Stimulated activated CD4-positive, alpha-beta T cell treated with anti-CD3 and anti-CD28 coated beads, Interleukin-4, amount 100 ng/mL, for 1 hour (primary cell): ENCODE data around the gene SLC35G6.
A peak's percentile ranks its signal among the peaks of the same experiment; 100 is the strongest.
"Not testable (repeated sequence)": the region's sequence is repeated elsewhere in the genome, so short reads cannot be mapped to it uniquely, and the experiment has no call there.

Experiments used
- DNase-seq: peaks from one replicate; pipeline ENCODE4 v3.0.0-alpha.2; 2020

Gene SLC35G6

DNA sequence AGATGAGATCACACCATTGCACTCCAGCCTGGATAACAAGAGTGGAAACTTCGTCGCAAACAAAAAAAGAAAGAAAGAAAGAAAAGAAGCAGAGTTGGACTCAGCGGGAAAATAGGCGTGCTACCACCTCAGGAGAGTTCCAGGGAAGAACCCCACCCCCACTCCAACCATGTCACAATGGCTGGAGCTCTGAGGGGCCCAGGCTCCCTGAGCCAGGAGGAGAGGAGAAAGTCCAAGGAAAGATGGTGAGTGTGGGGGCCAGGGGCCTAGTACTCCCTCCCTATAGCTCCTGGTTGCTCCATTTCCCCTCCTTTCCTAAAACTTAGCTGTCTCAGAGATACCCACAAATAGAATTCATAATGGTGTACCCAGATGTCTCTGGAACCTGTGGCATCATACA is at the start of gene SLC35G6:
Gene SLC35G6 (plus strand): TSS at position 172 of the 400 bp plus-strand sequence. CDS start 71 bp downstream, at position 243.
- DNase-seq, result not testable (repeated sequence)

DNA sequence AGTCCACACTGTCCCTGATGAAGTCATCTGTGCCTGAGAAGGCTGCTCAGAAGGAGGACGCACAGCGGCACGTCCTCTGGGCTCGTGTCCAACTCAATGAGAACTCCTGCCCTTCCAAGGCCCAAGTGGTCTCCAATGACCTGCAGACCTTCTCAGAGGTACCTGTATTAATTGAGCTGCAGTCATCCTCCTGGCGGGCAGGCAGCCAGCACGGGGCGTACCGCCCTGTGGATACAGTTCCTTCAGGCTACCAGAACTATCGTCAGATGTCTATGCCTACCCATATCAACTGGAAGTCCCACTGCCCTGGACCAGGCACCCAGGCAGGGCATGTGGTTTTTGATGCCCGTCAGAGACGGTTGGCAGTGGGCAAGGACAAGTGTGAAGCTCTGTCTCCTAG is 49.0 kb upstream of the SLC35G6 start:
- DNase-seq, result no peak

DNA sequence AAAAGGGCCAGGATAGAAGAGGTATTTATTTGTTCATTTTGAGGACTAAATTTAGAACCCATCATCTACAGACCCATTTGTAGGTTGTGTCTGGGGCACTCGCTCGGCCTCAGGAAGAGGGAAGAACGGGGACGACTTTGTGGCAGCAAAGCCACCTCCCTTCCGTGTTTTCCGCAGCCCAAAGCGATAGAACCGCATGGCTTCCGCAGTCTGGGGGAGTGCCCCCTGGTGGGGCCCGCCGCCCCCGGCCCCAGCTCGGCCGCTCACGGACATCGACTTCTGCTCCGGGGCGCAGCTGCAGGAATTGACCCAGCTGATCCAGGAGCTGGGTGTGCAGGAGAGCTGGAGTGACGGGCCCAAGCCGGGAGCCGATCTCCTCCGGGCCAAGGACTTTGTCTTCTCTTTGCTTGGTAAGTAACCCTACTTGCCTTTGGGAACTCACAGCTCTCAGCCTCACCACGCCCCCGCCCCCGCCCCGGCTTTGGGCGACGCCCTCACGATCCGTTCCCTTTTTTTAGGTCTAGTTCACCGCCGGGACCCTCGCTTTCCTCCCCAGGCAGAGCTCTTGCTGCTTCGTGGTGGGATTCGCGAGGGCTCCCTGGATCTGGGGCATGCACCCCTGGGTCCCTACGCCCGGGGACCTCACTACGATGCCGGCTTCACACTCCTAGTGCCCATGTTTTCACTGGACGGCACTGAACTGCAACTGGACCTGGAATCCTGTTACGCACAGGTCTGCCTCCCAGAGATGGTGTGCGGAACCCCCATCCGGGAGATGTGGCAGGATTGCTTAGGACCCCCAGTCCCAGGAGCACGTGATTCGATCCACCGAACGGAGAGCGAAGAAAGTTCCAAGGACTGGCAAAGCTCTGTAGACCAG is 45.3 kb upstream of the SLC35G6 start:
- peak; percentile 57 for DNase-seq

DNA sequence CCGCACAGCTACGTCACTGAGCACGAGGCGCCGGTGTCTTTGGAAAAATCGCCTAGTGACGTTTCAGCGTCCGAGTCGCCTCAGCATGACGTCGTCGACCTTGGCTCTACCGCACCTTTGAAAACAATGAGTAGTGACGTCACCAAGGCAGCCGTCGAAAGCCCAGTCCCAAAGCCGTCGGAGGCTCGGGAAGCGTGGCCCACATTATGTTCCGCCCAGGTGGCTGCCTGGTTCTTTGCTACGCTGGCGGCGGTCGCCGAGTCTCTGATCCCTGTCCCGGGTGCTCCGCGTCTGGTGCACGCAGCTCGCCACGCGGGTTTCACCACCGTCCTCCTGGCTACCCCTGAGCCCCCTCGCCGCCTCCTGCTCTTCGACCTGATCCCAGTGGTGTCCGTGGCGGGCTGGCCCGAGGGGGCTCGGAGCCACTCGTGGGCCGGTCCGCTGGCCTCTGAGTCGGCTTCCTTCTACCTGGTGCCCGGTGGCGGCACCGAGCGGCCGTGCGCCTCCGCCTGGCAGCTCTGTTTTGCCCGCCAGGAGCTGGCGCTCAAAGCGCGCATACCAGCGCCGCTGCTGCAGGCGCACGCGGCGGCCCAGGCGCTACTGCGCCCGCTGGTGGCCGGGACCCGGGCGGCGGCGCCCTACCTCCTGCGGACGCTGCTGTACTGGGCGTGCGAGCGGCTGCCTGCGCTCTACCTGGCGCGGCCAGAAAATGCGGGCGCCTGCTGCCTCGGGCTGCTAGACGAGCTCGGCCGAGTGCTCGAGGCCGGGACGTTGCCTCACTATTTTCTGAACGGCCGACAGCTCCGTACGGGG is 44.5 kb upstream of the SLC35G6 start:
- DNase-seq, result peak; percentile 83

DNA sequence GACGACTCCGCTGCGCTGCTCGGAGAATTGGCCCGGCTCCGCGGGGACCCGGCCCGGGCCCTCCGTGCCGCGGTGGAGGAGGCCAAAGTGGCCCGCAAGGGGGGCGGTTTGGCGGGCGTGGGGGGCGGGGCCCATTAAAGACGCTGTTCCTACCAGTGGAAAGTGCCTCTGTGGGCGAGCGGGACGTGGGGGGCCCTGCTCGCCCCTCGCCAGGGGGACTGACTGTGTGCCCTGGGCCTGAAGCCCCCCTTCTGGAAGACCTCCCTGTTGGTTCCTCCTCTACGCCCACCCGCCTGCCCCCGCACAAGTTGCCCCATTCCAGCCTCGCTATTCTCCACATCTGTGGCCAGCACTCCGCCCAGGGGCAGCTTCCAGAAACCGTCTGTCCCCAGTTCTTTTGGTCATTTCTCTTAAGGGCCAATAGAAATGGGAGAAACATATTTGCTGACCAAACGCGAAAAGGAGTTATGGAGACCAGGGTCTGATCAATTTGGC is 43.8 kb upstream of the SLC35G6 start:
- no peak for DNase-seq

DNA sequence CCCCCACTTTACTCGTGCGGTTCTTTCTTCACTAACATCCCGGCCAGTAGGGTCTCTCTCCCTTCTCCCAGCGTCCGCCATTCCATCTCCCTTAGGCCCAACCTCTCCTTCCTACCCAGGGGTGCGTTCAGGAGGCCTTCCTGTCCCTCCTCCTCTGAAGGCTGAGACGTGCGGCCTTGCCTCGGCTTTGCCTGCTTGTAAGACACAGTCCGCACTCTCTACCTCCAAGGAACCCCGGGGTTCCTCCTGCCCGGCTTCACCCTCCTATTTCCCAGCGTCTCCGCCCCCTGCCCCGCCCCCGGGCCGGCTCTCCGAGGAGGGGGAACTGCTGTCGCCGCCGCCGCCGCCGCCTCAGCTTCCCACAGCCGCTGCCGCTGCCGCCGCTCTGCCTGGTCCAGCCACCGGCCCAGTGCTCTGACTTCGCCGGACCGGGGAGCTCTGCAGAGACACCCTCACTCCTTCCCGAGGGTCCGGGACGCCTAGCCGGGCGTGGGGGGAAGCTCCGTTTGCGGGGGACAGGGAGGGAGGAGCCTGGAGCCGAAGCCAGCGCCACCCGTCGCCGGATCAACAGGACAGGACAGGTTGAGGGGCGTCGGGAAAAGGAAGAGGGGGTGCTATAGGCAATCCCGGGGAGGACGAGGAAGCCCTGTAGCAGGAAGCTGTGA is 43.2 kb upstream of the SLC35G6 start:
- DNase-seq, result peak; percentile 73

DNA sequence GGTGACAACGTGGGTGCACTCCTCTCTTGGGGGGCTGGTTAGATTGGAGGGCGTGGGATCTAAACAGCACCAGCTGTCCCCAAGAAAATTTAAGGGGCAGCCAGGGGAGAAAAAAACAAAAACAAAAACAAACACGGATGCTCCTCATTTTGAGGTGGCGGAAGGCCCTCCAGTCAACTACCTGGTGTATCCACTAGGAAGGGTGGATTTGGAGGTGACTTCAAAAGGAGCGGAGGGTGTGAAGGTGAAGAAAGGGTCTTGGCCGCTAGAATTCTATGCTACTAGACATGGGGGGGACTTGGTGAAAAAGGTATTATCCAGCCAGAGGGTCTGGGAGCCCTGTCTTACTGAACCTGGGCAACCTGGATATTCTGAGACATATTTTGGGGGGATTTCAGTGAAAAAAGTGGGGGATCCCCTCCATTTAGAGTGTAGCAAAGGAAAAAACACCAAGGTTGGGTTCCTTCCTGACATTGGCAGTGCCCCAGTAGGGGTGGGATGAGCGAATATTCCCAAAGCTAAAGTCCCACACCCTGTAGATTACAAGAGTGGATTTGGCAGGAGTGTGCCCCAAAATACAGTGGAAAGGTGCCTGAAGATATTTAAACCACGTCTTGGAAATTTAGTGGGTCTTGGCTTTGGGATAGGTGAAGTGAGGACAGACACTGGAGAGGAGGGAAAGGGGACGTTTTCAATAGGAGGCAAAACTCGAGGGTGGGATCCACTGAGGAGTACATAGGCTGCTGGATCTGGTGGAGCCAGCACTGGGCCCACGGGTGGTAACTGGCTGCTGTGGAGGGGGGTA is 42.4 kb upstream of the SLC35G6 start:
- DNase-seq, result no peak

DNA sequence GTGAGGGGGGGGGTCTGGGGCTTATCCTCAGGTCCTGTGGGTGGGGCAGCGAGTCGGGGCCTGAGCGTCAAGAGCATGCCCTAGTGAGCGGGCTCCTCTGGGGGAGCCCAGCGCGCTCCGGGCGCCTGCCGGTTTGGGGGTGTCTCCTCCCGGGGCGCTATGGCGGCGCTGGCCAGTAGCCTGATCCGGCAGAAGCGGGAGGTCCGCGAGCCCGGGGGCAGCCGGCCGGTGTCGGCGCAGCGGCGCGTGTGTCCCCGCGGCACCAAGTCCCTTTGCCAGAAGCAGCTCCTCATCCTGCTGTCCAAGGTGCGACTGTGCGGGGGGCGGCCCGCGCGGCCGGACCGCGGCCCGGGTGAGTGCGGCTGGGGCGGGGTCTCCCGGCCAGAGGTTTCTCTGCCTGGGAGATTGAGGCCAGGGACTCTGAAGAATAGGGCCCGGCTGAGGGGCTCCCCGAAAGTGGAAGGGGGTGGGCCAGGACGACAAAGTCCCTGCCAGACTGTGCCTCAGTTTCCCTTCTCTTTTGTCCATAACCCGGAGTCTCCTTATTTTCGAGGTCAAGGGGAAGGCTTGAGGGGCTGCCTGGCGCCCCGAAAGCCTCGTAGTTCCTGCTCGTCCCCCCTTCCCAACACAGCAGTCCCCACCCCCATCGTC is 41.7 kb upstream of the SLC35G6 start, which contains the start of gene FGF11:
Gene FGF11 (plus strand): TSS at position 51 of the 651 bp plus-strand sequence. CDS start 109 bp downstream, at position 160.
- no peak for DNase-seq

DNA sequence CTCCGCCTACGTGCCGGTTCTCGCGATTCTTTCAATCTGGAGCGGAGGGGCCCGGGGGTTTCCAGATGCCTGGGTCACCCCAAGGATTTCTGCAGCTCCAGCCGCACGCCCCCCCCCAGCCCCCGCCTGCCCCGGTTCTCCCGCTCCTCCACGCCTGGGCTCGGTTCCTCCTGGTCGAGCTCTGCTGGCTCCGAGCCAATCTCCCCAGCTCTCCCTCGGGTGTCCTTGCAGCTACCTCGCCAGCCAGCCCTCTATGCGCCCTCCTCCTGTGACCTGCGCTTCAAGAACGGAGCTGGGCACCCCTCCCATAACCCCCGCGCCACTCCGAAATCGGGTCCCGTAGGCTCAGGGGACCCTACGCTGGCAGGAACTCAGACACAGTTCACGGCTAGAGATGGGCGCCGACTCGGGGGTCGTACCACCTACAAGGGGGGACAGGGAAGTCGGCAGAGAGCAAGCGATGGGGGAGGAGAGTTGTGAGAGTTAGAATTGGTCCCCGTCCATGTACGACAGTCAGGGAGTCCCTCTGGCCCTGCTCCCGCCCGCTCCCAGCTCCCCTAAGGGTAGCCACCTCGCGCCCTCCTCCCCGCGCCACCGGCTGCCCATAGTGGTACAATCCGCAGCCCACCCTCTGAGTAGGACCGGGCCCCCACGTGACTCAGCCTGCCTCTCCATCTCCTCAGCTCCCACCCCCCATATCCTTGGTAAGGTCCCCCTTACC is 41.0 kb upstream of the SLC35G6 start:
- DNase-seq, result peak; percentile 32

DNA sequence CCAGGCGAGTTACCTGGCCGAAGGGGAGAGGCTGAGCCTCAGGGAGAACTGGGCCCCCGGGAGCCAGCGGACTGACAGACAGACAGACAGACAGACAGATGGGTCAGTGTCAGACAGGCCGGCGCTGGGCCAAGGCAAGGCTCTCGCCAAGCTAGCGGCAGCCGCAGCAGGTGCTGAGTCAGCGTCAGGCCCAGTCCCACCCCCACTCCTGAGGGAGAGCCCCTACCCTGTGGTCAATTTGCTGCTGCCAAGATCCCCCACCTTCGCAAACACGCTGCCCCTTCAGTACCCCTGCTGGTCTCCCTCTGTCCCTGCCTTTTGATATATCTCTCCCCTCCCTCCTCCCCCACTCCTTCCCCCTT is 40.4 kb upstream of the SLC35G6 start:
- no peak for DNase-seq

DNA sequence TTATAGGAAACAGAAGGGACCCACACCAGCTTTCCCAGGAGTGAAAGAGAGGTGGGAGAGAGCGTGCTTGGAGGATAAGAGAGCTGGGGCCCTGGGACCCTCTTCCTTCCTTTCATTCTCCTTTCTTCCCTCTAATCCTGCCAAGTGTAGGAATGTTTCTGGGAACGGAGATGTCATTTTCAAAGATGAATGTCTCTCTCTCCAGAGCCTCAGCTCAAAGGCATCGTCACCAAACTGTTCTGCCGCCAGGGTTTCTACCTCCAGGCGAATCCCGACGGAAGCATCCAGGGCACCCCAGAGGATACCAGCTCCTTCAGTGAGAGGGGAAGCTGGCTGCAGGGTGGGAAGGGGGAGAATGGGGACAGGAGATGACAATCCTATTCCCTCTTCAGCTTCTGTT is 40.0 kb upstream of the SLC35G6 start:
- DNase-seq, result no peak

DNA sequence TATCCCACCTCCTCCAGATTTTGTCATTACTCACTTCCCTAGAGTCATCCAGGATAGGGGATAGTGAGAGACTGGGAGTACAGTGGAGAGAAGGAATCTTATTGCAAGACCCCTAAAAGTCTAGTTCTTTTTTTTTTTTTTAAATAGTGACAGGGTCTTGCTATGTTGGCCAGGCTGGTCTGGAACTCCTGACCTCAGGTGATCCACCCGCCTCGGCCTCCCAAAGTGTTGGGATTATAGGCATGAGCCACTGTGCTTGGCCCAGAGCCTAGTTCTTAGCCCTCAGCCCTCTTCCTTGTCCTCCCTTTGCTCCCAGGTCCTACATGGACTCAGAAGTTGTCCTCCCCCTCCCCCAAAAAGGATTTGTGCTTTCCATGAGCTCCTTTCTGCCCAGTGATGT is 39.1 kb upstream of the SLC35G6 start:
- no peak for DNase-seq

DNA sequence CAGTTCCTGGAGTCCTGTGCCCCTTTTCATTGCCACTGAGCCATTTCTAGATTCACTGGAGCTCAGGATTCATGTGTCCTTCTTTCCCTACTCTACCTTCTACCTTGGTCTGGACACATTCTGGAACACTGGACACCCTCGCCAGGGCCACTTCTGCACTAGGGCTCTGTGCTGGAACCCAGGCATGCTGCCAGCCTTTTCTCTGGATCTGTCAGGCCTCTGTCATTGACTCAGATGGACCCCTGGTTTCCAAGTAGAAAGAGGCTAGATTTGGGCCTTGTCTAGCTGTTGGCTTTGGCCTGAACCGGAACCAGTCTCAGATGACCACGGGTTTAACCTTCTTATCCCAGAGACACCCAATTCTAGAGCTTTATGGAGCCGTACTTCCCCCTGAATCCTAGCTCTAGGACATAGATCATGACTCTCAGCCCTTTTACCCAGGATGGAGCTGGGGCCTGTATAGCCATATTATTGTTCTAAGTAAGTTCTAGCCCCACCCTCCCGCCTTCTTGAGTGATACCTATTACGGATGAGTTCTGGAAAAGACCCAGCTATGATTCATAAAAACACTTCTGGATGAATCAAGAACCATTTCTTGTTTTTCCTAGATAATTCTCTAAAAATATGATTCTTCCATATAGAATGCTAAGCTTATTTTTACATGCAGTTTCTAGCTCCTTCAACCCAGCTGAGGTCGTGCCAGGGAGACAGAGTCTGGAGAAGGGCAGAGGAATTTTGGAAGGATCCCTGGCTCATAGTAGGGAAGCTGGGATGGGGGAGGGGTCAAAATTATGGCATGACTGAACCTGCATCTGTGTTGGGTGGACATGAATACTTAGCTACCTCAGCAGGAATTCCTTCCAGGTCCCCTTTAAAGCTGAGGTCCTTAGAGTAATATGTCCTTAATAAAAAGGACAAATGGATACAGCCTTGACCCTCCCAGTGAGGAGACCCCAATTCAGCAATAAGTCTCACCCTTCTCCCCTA is 37.5 kb upstream of the SLC35G6 start:
- no peak for DNase-seq

DNA sequence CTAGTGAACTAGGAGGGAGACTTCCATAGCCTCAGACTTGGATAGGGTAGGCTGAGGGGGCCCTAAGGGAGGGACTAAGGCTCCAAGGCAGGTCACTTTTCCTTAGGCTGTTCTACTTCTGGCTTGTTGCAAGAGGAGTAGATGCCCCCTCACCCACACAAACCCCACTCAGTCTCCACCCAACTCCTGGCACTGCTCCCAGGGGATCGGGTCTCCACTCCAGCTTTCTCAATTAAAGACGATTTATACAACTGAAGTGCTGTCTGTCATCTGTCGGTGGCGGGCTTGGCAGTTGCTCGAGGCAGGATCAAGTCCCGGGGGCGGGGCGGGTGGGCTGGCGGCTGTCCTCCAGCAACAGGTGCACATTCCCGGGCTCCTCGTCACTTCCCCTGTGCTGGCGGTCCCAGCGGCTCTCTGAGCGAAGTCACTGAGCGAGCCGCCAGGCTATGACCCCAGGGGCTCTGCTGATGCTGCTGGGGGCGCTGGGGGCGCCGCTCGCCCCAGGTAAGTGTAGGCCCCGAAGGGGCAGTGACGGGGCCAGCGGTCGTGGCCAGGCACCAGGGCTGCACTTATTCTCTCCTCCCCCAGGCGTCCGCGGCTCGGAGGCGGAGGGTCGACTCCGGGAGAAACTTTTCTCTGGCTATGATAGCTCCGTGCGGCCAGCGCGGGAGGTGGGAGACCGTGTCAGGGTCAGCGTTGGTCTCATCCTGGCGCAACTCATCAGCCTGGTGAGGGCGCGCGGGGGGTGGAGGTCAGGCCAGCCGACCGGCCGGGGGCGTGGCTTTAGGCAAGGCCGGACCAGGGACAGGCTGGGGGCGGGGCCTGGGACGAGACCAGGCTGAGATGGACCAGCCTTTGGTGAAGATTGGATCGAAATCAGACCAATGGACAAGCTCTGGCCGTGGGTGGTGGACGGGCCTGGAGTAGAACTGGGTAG is 36.3 kb upstream of the SLC35G6 start, which contains the start of gene CHRNB1:
Gene CHRNB1 (plus strand): TSS at position 380 of the 937 bp plus-strand sequence. CDS start 67 bp downstream, at position 447.
- no peak for DNase-seq

DNA sequence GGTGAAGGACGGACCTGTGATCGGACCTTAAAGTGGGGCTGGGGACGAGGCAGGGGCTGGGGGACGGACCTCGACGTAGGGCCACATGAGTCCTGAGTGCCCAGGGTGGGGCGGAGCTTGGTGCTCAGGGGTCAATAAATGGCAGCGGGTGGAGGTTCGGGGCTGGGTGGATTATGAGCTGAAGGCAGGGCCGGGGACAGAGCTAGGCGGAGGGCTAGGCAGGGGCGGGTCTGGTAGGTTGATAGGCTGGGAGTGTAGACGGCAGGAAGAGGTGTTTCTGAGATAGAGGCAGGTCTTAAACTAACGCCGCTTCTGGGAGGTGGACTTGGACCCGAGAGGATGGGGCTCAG is 35.7 kb upstream of the SLC35G6 start:
- no peak for DNase-seq

DNA sequence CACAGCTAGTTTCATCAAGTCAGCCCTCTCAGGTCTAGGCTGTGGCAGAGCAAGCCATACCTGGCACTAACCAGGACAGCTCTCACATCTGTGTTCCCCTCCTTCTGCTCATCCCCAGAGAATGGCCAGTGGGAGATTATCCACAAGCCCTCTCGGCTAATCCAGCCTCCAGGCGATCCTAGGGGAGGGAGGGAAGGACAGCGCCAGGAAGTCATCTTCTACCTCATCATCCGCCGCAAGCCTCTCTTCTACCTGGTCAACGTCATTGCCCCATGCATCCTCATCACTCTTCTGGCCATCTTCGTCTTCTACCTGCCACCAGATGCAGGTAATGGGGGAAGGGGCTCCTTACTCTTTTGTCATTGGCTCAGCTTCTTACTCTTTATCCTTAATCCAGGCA is 32.8 kb upstream of the SLC35G6 start:
- no peak for DNase-seq

DNA sequence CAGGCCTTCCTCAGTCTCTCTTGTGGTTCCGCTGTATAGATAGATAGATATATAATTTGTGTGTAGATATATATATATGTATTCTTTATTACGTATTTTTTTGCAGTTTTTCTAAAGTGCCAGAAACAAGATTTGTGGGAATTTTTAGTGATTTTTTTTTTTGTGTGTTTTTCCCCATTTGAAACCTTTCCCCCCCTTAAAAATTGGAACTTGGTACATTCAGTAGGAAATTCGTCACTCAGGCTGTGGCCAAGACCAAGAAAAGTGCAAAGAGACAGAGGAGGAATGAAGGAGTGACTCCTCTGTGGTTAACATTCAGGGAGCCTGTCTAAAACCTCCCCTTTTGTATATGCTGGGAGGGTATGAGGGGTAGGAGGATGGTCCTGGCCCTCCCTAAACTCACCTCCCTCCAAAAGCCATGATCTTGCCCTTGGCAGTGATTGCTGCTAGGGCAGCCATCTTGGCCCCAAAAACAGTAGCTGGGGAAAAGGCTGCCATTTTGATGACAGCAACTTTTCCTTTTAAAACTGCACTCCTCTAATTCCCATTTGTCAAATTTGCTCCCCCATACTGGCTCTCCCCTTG is 21.2 kb upstream of the SLC35G6 start:
- DNase-seq, result no peak
